A673 (cell line): ENCODE data around the gene GP5. TPM values are rescaled to one million over a fixed set of nuclear protein-coding genes. Genes with fewer than 3 reads are reported as not detected.

ENCODE experiments used
- BruUV-seq: library from RNA; stranded (reverse); fragments of 400-500 nt; replicated peaks from 2 replicates; lab custom pipeline; 2021; lab: Mats Ljungman, UMichigan
- CTCF ChIA-PET: fragments of 300-600 bp; sonication (Branson Sonifier 250); formaldehyde crosslinking; loops from one replicate; lab custom pipeline; 2022; ENCODE audit warnings: antibody characterized with exemption; lab: Charles Lee
- POLR2A ChIA-PET: fragments of 300-600 bp; sonication (Branson Sonifier 250); formaldehyde crosslinking; loops from one replicate; lab custom pipeline; 2022; ENCODE audit warnings: antibody characterized with exemption; ENCODE audit not compliant: low non-redundant PET; lab: Charles Lee
- DNase-seq: peaks from one replicate; pipeline ENCODE4 v3.0.0-alpha.2; 2015; ENCODE audit warnings: low spot score
- H3K27ac ChIP-seq: fragments of 200-600 bp; sonication (generic); 2 replicates; pipeline ENCODE4 v1.5.1; 2016; ENCODE audit warnings: mixed run types, low read depth, mild to moderate bottlenecking, mixed read lengths, antibody characterized with exemption, low read length; ENCODE audit not compliant: poor library complexity, severe bottlenecking
- H3K27me3 ChIP-seq: fragments of 200-600 bp; sonication (generic); replicated peaks from 2 replicates; pipeline ENCODE4 v1.6.1; 2017; ENCODE audit warnings: mixed run types, low read depth, mild to moderate bottlenecking, mixed read lengths, antibody characterized with exemption, low read length; ENCODE audit not compliant: insufficient read depth, poor library complexity
- H3K36me3 ChIP-seq: fragments of 200-600 bp; sonication (generic); 2 replicates; pipeline ENCODE4 v1.6.1; 2016; ENCODE audit warnings: mixed run types, mild to moderate bottlenecking, mixed read lengths, antibody characterized with exemption, low read length; ENCODE audit not compliant: insufficient read depth, poor library complexity, severe bottlenecking
- H3K4me1 ChIP-seq: fragments of 200-600 bp; sonication (generic); 2 replicates; pipeline ENCODE4 v1.6.1; 2017; ENCODE audit warnings: mixed run types, mild to moderate bottlenecking, mixed read lengths, antibody characterized with exemption, low read length; ENCODE audit not compliant: insufficient read depth, poor library complexity, severe bottlenecking
- H3K4me3 ChIP-seq: fragments of 200-600 bp; sonication (generic); 2 replicates; pipeline ENCODE4 v1.5.1; 2016; ENCODE audit warnings: low read depth, mixed run types, mild to moderate bottlenecking, mixed read lengths, low read length; ENCODE audit not compliant: poor library complexity, severe bottlenecking
- H3K9me3 ChIP-seq: fragments of 200-600 bp; sonication (generic); 2 replicates; pipeline ENCODE4 v1.6.1; 2016; ENCODE audit warnings: mixed run types, low read depth, mild to moderate bottlenecking, mixed read lengths, antibody characterized with exemption, low read length; ENCODE audit not compliant: poor library complexity, severe bottlenecking
- CTCF ChIP-seq: fragments of 300-800, 200-600 bp; sonication (generic); conservative IDR thresholded peaks from 2 replicates; pipeline ENCODE4 v1.5.1; 2017; ENCODE audit warnings: low read depth, mild to moderate bottlenecking, antibody characterized with exemption, low read length, moderate library complexity, mixed read lengths
- EZH2 ChIP-seq: fragments of 200-600 bp; sonication (generic); IDR thresholded peaks from 2 replicates; pipeline ENCODE4 v1.6.1; 2017; ENCODE audit warnings: borderline replicate concordance, low read depth, mild to moderate bottlenecking, mixed read lengths, antibody characterized with exemption, low read length; ENCODE audit not compliant: poor library complexity, severe bottlenecking
- intact Hi-C: fragments of 100-400 bp; cut with micrococcal nuclease; formaldehyde crosslinking; loops from one replicate; pipeline ENCODE4 v1.10.0; 2022; ENCODE audit not compliant: unreplicated experiment
- total RNA-seq: library from RNA; stranded (reverse); gene quantifications from 2 replicates; pipeline ENCODE4 v1.2.3, GENCODE V29; 2021

GP5 gene
- total RNA-seq, 1 experiment from 2014 or later, result 0.11 TPM

GRCh38 chr3:194446754-194447153 lies 47.7 kb upstream of the GP5 start:
- Histone ChIP-seq H3K27me3 (no peaks in the 10 kb centered on the region), H3K27ac (no peak overlapping the region), H3K36me3 (peaks cover 67% of the 10 kb centered on the region), H3K4me1 (no peaks in the 10 kb centered on the region), H3K4me3 (no peak overlapping the region), H3K9me3 (no peaks in the 10 kb centered on the region)
- no peak for DNase-seq
- POLR2A ChIA-PET, result no interaction called here
- TF ChIP-seq EZH2 (no peak), CTCF (no peak)
- intact Hi-C loops, result no loop called here
- no TSS peak for BruUV-seq
- CTCF ChIA-PET, result no interaction called here

GRCh38 chr3:194446172-194446571 lies 47.1 kb upstream of the GP5 start:
- BruUV-seq, result no TSS peak
- no peak overlapping the region for H3K27ac ChIP-seq
- H3K27me3 ChIP-seq, result no peaks in the 10 kb centered on the region
- no peak overlapping the region for H3K4me3 ChIP-seq
- ChIA-PET POLR2A (no interaction called here), CTCF (no interaction called here)
- H3K4me1 ChIP-seq, result no peaks in the 10 kb centered on the region
- intact Hi-C loops, result no loop called here
- TF ChIP-seq EZH2 (no peak), CTCF (no peak)
- no peaks in the 10 kb centered on the region for H3K9me3 ChIP-seq
- peaks cover 69% of the 10 kb centered on the region for H3K36me3 ChIP-seq
- DNase-seq, result no peak

GRCh38 chr3:194443901-194444300 lies 44.8 kb upstream of the GP5 start:
- Histone ChIP-seq H3K4me3 (no peak overlapping the region), H3K9me3 (no peaks in the 10 kb centered on the region), H3K27ac (no peak overlapping the region), H3K27me3 (no peaks in the 10 kb centered on the region), H3K4me1 (no peaks in the 10 kb centered on the region), H3K36me3 (peaks cover 70% of the 10 kb centered on the region)
- no TSS peak for BruUV-seq
- DNase-seq, result no peak
- ChIA-PET POLR2A (no interaction called here), CTCF (no interaction called here)
- TF ChIP-seq CTCF (no peak), EZH2 (no peak)
- intact Hi-C loops, result no loop called here
